ENCODE data around the gene IGF2.
A peak's percentile ranks its signal among the peaks of the same experiment; 100 is the strongest.

The IGF2 gene

DNA sequence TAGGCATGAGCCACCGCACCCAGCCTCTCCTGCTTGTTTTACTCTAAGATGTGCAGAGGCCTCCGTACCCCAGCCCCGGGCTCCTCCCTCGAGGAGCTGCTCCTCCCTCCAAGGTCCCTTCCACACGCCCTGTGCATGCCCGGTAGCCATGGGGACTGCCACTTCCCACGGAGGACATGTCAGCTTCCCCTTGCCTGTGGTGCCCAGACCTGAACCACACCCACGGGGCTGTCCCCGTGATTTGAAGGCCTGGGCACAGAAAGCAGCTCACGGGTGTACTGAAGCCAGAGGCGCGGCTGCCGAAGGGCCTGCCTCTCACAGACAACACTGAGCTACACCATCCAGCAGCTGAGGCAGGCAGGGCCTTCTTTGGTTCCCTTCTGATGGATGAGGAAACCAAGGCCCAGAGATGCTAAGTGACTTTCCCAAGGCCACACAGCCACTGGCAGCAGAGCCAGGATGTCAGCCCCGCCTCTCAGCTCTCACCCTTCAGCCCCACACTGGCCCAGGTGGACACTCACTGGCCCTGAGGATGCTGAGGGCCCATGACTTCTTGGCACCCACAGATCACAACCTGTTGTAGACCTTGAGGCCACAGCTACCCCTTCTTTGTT is 14.5 kb upstream of the IGF2 start:
- DNase-seq = no peak

DNA sequence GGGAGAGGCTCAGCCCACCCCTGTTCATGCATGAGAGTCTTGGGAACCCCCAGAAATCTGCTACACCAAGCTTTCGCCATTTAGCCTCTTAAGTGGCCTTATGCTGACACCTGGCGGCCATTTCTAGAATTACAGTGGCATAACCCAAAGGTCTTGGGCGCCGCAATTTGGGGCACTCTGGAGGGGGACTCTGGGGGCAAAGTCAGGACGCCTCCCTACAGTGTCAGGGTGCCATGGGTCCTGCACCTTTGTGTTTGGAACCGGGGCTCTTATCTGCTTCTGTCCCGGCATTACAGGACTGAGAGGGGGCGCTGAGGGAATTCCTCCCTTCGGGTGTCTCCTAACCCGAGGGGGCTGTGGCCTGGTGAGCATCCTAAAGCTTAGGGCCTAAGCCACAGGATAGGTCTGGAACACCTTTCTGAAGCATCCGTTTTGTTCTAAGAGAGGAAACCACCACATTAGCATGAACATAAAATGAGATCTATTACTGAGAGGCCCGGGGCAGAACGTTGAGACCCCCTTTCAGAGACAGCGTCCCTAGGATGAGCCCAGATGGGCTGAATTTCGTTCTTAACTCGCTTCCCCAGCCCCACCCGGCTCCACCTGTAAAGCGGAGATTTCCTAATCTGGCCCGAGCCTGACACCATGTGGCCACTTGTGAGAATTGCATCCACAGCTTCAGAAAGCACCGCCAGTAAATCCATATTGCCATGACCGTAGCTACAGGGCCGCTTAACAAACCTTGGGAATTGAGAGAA is 12.5 kb upstream of the IGF2 start:
- DNase-seq = peak; percentile 15

DNA sequence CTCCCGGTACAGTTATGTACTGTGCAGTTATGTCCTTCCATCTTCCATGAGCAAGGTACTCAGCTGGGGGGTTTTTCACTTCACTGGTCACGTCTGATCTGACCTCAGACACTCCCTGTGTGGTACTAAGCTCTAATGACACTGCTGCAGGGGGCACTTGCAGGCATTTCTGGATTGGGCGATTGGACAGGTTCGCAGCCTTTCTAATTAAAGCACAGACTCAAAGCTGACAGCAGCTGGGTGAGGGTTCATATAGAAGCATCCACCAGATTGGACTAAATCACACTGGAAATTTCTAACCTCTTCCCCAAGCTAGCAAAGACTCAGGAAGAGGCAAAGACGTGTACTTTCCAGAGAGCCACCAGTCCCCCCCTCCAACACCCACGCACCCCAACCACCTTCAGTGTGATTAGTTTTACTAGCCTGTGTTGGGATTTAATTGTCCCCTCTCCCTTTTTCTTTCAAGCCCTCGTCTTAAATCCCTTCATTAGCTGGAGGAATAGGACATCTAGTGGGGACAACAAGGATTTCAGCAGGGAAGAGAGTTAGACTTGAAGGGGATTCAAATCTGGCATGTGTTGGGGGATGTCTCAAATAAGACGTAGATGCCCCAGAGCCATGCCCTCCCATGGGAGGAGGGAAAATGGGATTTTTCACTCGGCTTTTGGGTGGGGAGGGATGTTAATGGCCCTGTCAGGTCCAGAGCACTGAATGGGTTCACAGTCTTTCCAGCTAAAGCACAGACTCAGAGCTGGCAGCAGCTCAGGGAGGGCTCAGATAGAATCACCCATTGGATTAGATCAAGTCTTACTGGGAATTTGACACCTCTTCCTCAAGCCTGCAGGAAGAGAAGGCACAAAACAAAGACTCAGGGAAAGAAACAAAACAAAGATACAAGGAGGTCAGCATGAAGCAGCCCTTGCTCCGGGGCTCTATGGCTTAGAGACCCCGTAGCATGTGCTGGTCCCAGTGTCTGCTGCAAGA is 11.0 kb upstream of the IGF2 start:
- DNase-seq = no peak

DNA sequence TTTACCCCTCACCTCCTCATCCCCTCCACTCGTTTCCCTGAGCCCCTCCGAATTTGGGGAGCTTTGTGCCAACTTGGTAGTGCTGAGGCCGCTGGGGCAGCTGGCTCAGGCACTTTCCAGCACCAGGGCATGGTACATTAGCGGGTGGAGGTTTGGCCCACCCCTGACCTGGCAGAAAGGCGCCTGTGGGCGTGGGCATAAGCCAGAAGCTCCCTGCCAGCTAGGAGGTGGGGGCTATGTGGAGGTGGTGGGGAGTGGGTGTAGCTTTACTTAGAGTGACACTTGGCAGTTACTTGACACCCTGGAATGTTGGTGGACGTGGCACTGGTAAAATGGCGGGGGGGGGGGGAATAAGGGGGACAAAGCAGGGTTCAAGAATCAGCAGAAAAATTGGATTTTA is 10.3 kb upstream of the IGF2 start:
- DNase-seq = no peak

DNA sequence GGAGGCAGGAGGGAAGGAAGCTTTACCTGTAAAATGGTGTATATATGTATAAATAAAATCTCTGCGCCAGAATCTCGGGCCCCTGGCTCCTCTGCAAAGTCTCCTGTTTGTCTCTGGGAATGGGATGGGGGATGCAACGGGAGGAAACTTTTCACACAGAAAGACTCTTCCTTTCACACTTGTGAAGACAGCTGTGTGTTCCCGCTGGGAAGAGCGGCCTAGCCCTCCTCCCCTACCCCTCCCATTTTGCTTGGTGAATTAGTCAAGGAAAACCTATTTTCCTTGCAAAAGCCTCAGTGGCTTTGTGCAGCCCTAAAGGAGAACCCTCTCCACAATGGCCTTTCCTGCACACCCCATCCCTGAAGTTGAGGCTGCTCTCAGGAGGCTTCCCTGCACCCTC is 9.4 kb upstream of the IGF2 start:
- DNase-seq = no peak

DNA sequence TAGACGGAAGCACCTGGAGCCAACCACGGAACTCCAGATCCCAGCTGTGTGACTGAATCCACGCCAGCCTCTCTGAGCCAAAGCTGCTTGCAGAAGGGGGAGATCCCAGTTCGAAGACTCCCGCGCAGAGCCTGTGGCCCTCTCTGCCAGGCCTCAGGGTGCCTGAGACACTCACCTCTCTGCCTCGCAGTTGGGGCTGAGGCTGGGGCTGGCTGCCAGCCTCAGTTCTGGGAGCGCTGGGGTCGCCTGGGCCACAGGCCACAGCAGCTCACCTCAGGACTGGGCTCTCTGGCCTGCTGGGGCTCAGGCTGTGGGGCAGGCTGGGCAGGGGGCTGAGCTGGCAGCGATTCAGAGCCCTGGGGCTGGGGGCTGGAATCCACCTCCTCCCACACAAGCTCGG is 8.2 kb upstream of the IGF2 start:
- DNase-seq = no peak

DNA sequence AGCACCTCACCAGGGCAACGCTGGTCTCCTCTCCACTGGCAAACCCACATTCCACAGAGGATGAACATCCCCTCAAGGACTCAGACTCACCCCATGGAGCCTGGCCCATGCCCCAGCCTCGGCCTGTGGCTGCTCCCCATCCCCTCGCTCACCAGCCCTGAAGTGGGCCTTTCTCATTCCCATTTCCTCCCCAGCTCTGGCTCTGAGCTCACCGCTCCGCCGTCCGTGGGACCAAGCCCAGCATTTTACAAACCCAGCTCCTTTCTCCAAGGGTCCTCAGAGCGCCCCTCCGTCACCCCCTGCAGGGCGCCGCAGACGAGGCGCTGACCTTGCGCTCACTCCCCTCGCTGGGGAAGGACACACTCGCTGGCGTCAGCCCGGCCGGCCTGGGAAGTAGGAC is 6.9 kb upstream of the IGF2 start:
- no peak for DNase-seq

DNA sequence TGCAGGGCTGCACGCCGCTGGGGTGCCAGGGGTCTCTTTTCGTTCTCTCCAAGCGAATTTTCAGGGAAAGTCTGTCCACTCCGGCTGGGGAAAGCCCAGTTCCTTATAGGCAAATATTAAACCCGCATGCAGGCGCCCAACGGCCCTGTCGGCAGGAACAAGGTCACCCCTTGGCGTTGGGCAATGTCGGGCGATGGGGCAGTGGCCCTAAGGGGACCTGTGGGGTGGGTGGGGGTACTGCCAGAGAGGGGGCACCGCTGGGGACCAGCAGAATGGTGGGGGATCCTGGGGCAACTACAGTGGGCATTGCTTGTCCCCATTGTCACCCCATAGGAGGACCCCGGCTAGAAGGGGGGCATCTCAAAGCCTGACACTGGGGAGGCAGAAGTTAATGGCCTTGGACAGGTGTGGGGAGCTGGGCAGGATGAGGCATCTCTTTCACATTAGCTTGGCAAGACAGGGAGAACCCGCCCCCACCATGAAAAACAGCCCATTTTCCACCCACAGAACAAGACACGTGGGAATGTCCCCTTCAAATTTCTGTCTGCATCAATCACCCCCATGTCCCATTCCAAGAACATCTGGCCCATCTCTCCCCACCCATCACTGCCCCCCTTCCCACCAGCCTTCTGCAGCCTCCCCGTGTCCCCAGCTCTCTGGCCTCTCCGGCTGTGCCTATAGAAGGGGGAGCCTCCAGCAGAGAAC is 5.5 kb upstream of the IGF2 start:
- DNase-seq = no peak

DNA sequence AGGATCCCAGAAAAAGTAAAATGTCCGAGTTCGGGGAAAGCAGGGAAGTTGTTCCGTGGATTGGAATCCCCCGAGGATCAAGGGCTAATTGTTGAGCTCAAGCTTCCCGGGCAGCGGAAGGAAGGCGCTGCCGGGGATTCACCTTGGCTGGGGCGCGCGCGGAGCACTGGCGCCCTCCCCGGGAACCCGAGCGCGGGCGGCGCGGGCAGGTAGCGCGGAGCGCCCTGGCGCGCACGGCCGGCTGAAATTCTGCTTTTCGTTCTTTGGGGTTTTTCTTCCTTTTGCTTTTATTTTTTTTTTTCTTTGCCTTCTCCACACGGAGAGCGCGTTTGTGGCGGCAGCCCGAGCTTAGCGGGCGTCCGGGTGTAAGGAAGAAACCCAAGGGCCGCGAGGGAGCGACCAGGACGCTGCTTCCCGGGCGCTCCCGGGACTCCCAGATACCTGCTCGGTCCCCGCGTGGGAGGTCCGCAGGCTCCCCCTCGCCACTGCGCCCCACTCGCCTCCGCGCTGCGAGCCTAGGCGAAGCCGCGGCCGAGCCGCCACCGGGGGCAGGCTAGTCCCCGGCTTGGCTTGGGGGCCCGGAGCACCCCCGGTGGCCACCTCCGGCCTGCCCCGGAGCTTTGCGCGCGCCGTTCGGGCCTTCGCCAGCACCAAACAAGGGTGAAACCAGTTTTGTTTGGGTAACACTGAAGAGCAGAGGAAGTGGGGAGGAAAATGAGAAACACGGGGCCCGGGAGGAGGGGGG is 4.8 kb upstream of the IGF2 start:
- DNase-seq = no peak

DNA sequence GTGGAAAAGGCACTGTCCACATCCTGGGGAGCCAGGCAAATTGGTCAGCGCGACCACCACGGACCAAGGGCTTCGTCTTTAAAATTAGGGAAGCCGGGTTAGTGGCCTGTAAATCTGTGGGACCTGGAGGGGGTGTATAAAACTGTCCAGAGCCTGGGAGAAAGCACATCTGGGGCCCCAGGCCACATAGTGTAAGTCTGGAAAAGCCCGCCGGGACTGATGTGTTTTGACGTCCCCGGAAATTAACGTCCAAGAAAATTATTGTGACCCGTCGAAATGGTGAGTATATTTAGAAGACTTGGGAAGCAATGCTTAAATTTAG is 4.2 kb upstream of the IGF2 start:
- DNase-seq = no peak

DNA sequence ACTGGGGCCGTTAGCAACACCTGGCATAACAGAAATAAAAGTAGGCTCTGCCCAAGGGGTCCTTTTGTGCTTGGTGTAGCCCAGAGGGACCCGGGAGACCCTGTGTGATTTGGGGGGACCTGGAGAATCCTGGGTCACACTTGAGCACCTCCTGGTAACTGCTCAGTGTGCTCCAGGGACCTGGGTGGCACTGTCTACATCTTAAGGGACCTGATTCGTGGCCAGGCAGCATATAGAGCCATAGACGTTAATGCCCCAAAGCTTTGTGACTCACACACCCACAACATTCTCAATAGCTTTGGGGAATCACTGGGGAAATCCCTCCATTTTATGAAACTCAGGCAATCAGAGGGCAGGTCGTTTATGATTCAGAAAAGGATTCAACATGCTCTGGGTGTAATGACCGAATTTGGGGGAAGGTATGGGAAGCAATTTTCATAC is 3.6 kb upstream of the IGF2 start:
- DNase-seq = no peak

DNA sequence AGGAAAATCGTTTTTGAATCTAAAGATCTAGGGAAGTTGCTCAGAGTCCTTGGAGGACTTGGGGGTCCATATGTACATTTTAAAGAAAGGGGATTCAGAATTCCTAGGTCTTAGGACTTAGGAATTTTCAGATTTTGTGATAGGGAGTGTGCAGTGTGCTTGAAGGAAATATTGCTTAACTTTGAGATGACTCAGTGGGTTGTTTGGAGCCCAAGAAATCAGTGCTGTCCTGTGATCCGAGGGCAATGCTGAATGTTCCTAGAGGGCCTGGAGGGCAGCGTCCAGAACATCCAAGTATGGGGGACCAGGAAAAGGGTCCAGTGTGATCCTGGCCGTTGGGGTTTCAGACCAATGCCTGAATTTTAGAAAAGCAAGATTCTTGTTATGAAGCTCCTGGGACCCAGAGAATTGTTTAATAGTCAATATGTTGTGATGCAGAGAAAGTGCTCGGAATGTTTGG is 3.1 kb upstream of the IGF2 start:
- no peak for DNase-seq

DNA sequence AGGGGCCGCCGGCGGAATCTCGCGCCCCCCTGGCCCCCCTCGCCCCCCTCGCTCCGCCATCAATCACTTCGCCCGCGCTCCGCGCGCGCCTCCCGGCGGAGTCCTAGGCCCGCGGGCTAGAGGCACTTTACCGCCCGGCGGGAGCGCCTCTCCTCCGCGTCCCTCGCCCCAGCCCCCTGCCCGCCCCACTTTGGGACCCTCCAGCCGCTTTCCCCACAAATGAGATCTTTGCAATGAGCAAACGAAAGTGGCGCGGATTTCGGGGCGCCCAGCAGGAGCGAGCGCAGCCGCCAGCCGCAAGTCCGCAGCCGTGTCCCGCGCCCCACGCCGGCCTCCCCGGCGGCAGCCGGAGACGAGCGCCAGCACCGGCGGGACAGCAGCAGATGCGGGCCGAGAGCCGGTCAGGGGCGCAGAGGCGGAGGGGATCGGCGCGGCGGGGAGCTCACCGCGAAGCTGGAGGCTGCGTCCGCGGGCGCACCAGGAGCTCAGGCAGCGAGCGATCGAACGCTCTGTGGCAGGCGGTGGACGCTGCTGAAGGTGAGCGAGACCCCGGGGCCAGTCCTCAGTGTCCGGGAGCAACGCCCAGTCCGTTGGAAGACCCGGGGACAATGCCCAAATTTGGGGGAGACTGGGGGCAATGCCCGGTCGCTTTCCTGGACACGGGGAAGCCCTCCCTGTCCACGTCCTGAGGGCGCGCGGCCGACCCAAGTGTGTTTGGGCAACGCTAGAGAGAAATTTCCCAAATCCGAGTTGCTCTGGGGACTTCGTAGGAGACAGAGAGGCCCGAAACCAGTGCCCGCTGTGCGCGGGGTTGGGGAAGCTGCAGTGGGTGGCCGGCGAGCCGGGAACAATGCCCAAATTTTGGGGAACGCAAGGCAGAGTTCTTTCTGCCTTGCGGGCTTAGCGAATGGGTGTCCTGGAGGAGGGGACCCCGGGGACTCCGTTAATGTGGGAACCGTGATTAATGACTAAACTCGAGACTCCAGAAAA is 1.5 kb upstream of the IGF2 start:
- DNase-seq = no peak

DNA sequence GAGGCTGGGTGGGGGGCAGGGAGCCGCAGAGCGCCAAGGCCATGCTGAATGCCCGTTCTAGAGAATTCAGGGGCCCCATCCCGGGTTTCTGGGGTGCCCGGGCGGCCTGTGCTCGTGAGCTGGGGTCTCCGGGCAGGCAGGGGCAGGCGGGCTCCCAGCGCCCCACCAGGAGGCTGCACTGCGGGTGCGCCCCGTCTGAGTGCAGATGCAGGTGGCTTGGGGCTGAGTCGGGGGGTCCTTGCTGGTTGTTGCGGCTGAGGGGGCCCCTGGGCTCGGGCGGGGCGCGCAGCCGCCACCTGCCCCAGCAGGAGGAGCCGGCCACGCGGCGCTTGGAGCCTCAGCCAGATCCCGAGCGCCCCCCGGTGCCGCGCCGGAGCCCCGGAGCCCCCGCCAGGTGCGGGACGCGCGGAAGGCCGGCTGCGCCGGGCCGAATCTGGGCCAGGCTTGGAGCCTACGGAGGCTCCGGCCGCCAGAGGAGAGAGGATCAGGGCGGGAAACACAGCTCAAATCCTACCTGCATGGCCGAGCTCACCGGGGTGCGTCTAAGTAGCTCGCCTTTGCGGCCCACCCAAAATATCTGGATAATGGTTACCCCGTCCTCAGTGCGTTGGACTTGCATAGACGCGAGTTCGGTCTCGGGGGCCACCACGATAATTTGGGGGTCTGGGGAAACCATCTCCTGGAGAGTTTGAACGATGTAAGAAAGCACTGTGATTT is 590 bp upstream of the IGF2 start:
- no peak for DNase-seq

DNA sequence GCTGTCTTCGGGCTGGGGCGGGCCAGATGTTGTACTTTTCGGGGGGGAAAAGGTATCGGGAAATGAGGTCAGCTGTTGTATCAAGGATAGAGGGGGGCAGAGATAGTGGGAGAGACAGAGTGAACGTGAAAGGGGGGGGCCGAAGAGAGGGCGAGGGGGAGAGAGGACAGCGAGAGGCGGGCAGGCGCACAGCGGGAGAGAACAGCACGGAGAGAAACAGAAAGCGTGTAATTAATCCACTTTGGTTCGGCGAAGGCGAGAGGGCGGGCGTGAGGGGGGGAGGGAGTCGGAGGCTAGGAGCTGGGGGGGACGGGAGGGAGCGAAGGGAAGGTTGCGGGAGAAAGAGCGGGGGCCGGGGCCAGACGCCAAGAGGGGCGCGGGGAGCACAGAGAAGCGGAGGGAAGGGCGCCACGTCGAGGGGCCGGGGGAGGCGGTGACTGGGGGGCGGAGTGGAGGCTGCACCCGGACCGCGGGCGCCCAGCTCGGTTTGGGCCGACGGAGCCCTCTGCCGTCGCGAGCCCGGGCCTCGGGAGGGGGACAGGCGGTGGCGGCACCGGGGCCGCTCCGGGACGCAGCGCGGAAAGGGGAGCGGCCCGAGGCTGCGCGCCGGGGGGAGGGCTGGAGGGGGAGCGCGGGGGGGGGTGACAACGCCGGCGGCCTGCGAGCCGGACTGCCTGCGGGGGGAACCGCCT is 612 bp downstream of the IGF2 start:
- no peak for DNase-seq

DNA sequence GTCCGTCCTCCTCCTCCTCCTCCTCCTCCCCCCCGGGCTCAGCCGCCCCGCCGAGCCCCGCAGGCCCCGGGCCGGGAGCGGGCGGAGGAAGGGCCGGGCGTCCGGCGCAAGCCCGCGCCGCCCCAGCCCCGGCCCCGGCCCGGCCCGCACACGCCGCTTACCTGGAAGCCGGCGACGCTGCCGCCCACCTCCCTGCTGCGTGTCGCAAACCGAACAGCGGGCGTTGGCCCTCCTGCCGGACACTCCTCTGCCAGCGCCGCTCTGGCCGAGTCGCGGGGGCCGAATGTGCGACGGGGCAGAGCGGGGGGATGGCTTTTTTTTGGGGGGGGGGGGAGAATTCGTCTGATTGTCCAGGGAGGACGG is 1.1 kb downstream of the IGF2 start:
- no peak for DNase-seq

DNA sequence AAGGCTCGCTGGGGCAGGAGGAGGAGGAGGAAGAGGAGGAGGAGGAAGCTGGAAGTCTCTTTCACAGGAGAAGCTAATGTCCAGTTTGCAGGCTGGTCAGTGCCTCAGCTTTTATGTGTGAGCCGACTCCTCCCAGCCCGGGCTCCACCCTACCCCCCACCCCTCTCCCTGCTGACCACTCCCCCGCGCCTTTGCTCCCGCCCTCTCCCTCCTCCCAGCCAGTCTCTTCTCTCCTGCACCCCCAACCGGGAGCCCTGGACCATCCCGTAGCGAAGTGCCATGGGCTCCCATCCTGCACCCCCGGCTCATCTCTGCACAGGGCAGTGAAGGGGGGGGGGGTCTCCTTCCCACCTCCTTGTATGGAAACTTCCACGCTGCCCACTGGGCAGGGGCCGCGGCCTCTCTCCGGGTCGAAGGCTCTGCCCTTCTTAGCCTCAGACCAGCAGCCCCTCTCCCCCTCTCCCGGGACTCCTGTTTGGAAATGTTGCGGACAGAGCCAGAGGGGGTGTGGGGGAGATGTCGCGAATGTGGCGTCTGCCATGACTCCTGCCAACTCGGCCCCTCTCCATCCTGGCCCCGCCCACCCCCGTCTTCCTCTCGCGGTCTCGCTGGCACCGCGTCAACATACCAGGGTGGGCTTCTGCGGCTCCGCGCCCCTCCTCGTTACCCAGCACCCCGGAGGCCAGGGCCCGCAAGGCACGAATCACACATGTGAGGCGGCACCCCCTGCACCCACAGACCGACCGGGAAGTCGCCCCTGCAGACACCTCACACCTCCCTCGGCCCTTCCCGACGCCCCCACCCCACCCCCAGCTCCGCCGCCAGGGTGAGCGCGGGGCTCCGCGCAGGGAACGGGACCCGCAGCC is 1.8 kb downstream of the IGF2 start:
- DNase-seq = no peak

DNA sequence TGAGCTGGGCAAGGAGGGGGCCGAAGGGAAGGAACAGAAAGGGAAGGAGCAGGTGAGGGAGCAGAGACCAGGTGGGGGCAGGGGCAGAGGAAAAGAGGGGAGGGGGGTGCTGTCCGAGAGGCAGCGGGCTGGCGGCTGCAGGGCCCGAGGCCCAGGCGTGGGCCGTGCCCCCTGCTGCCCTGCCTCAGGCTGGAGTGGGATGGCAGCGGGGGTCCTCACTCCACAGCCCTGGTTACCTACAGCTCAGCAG is 2.3 kb downstream of the IGF2 start:
- DNase-seq = no peak
